Retinal pigment epithelial cell (primary cell): Measurements from ENCODE around the gene CD9.
A peak's percentile ranks its signal among the peaks of the same experiment; 100 is the strongest.
"Not testable (repeated sequence)": the region's sequence is repeated elsewhere in the genome, so short reads cannot be mapped to it uniquely, and the experiment has no call there.

Experiments used
- DNase-seq: peaks from one replicate; pipeline ENCODE4 v3.0.0-alpha.2; 2010; ENCODE audit warnings: low read depth
- H3K4me3 ChIP-seq: 2 replicates; pipeline ENCODE4 v1.5.1; 2011; ENCODE audit warnings: mild to moderate bottlenecking, low read length, control low read depth, moderate library complexity
- CTCF ChIP-seq: conservative IDR thresholded peaks from 2 replicates; pipeline ENCODE4 v1.5.1; 2011; ENCODE audit warnings: low read depth, low read length, control low read depth, inconsistent platforms

CD9 gene

DNA sequence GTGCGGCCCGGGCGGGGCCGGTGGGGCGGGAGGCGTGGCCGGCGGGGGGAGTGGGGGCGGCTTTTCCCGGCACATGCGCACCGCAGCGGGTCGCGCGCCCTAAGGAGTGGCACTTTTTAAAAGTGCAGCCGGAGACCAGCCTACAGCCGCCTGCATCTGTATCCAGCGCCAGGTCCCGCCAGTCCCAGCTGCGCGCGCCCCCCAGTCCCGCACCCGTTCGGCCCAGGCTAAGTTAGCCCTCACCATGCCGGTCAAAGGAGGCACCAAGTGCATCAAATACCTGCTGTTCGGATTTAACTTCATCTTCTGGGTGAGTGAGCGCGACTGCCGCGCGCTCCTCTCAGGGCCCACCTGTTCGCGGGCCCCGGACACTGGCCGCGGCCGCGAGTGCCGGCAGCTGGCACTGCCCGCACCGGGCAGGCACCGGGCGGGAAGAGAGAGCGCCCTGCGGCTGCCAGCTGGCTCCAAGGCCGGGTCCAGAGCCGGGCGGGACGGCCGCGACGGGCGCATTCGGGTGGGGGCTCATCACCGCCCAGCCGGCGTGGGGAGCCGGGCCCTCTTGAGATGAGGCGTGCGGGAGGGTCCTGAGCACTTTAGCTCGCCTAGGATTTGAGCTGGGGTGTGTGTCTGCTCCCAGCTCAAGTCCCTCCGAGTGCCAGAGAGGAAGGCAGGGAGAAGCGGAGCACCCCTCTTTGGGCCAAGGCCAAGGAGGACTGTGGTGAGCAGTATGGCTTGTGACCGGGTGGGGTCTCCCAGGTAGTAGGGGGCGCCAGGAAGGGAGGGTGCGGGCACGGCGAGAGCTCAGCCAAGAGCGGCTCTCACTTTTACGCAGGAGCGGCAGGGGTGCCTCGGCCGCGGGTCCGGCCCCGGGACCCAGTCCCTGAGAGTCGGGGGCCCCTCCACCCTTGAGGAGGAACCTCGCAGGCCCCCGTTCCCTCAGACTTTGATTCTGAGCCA is at the start of gene CD9:
CD9 (plus strand) TSS at position 145 of the 957 bp plus-strand sequence; CDS start at position 245, 100 bp downstream.
- TF ChIP-seq CTCF: no peak
- H3K4me3 ChIP-seq: peak within 1 kb of the TSS; percentile 73
- DNase-seq: no peak

DNA sequence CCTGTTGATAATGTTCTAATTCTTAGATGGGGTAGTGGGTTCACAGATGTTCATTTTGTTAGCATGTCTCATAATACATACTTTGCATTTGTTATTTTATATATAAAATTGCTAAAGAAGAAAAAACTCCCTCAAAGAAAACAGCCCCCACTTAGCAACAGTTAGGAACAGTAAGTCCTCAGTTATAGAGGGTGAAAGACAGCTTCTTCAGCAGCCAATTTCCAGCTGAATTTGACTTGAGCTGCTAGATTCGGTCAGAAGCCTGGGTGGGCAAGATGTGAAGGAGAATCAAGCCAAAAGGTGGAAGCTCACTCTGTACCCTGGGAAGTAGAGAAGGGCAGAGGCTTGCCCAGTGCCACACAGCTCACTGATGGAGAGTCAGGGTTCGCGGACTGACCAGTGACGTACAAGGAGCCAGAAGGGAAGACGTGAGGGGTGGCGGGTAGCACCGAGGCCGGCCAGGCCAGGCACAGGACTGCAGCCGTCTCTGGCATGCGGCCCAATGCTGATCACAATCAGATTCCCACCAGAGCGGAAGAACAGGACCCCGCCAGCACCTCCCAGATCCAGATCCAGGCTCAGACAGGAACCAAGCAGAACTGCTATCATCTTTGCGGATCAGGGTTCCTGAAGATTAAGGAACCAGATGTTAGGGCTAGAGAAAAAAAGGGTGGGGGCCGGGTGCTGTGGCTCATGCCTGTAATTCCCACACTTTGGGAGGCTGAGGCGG is 45.3 kb upstream of the CD9 start:
- no peak for DNase-seq
- no peak overlapping the region for H3K4me3 ChIP-seq
- TF ChIP-seq CTCF: no peak

DNA sequence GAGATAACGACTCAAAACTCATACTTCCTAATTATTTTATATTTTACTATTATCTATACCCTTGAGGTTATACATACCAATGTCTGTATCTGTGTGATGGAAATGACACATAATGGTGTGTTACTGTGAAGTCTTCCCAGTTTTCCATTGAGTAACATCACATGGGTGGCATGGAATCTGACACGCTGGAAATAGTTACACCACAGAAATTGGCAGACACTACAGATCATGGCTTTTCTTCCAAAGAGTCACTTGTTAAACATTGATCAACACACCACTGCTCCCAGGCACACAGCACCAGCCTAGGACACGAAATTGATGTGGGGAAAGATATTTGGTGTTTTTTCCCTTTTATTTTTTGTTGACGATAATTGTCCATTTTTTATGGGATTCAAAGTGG is 42.7 kb upstream of the CD9 start:
- DNase-seq: no peak
- no peak overlapping the region for H3K4me3 ChIP-seq
- no peak for TF ChIP-seq CTCF

GRCh38 chr12:6158255-6158654 is 41.9 kb upstream of the CD9 start:
- no peak for TF ChIP-seq CTCF
- DNase-seq: no peak
- H3K4me3 ChIP-seq: no peak overlapping the region

DNA sequence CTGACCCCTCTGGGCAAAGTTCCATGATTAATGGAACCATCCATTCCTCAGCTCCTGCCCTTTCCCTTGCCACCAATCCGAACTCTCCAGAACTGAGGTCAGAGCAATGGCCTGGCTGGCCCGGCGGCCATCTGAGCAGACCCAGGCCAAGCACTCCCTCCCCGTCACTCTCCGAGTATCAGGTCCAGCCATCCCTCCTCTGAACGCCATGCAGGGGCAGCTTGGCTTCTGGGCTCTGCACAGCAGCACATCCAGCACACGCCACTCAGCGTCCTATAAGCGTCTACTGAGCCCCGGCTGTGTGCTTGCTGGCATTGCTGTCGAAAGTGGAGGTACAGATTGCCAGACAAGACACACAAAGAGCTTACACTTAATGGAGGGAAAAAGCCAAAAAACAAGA is 41.5 kb upstream of the CD9 start:
- TF ChIP-seq CTCF: no peak
- H3K4me3 ChIP-seq: no peak overlapping the region
- DNase-seq: no peak

GRCh38 chr12:6159166-6160011 is 40.8 kb upstream of the CD9 start:
- DNase-seq, H3K4me3 ChIP-seq: not testable (repeated sequence)

DNA sequence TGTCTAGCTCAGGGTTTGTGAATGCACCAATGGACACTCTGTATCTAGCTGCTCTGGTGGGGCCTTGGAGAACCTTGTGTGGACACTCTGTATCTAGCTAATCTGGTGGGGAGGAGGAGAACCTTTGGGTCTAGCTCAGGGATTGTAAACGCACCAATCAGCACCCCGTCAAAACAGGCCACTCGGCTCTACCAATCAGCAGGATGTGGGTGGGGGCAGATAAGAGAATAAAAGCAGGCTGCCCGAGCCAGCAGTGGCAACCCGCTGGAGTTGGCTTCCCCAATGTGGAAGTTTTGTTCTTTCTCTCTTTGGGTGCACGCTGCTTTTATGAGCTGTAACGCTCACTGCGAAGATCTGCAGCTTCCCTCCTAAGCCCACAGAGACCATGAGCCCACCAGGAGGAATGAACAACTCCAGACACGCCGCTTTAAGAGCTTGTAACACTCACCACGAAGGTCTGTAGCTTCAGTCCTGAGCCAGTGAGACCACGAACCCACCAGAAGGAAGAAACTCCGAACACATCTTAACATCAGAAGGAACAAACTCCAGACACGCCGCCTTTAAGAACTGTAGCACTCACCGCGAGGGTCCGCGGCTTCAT is 40.1 kb upstream of the CD9 start:
- not testable (repeated sequence) for DNase-seq, H3K4me3 ChIP-seq
